Coronary artery (tissue), 2 donors: ENCODE data around the gene INKA2.
"Not testable (repeated sequence)": the region's sequence is repeated elsewhere in the genome, so short reads cannot be mapped to it uniquely, and the experiment has no call there.

Experiments
- DNase-seq: peaks from one replicate; pipeline ENCODE4 v3.0.0-alpha.2; 2017; ENCODE audit warnings: low spot score
- H3K27ac ChIP-seq, 2 donors: fragments of 200-600 bp; sonication (generic); one replicate each; pipeline ENCODE4 v1.5.1; 2016 to 2019
- H3K4me3 ChIP-seq: fragments of 200-600 bp; sonication (generic); 2 replicates; pipeline ENCODE4 v1.5.1; 2016; ENCODE audit warnings: mild to moderate bottlenecking, moderate library complexity
- TF ChIP-seq, protein P1 (sequence below): fragments of 200-600 bp; sonication (generic); IDR thresholded peaks from one replicate; pipeline ENCODE4 v1.5.1; 2019; ENCODE audit warnings: antibody characterized with exemption

INKA2 gene

DNA sequence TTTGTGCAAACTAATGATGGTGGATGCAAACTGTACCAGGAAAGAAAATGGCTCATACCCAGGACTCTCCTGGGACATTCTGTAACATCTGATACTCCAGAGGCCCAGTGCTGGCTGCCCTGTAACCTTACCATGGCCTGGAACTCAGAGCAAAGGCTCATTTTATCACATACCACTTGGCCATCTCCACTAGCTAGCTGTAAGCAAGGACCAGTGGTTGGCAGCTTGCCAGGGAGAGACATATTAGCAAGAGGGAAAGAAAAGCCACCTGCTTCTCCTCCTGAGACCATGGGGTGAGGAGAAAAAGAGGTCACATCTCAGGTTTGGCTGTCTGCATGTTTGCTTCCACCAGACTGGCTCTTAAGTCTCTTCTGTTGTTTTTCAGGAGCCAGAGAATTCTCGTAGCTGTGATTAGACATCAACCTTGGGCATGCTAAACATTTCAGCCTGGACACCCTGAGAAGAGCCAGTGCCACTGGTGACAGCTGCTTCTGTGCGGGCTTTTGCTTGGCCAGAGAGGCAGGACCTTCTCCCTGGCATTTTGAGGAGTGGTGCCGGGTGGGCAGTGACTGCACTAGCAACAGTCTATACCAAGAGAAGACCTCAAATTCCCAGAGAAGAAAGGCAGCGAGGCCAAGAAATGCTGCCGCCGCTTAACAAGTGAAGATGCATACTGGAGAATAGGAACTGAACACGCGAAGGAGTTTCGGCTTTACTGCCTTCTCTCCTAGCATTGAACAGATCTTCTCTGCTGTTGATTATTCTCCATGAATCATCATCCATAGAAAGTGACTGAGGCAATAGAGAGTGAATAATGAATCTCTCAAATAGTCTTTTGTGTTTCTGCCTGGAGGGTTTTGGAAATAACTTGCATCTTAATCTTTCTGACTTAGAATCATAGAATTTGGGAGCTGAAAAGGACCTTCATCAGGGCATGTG is 6.7 kb upstream of the INKA2 start:
- H3K27ac ChIP-seq, result no peak overlapping the region
- no peak for DNase-seq

DNA sequence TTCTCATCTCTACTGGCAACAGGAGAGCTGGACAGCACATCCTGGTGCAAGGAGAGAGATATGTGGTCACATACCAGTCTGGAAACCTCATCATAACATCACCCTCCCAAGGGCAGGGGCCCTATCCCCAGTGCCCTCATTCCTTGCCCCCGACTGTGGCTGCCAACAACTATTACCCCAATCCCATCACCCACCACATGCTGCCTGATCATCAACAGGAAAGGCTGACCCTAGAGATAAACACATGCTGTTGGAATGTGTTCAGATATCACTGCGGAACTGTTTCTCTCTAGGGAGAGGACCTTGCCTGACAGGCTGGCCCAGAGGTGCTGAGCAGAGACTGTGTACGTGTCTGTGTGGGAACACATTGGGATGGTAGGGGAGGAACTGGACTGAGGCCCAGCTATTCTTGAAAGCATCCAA is 4.5 kb upstream of the INKA2 start:
- TF ChIP-seq, protein P1, sequence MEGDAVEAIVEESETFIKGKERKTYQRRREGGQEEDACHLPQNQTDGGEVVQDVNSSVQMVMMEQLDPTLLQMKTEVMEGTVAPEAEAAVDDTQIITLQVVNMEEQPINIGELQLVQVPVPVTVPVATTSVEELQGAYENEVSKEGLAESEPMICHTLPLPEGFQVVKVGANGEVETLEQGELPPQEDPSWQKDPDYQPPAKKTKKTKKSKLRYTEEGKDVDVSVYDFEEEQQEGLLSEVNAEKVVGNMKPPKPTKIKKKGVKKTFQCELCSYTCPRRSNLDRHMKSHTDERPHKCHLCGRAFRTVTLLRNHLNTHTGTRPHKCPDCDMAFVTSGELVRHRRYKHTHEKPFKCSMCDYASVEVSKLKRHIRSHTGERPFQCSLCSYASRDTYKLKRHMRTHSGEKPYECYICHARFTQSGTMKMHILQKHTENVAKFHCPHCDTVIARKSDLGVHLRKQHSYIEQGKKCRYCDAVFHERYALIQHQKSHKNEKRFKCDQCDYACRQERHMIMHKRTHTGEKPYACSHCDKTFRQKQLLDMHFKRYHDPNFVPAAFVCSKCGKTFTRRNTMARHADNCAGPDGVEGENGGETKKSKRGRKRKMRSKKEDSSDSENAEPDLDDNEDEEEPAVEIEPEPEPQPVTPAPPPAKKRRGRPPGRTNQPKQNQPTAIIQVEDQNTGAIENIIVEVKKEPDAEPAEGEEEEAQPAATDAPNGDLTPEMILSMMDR, result no peak
- H3K27ac ChIP-seq, result no peak overlapping the region
- DNase-seq, result no peak
- H3K4me3 ChIP-seq, result no peak overlapping the region

More for the DNA sequence above, 6.7 kb upstream of the INKA2 start:
- TF ChIP-seq, protein P1, result no peak
- no peak overlapping the region for H3K4me3 ChIP-seq

DNA sequence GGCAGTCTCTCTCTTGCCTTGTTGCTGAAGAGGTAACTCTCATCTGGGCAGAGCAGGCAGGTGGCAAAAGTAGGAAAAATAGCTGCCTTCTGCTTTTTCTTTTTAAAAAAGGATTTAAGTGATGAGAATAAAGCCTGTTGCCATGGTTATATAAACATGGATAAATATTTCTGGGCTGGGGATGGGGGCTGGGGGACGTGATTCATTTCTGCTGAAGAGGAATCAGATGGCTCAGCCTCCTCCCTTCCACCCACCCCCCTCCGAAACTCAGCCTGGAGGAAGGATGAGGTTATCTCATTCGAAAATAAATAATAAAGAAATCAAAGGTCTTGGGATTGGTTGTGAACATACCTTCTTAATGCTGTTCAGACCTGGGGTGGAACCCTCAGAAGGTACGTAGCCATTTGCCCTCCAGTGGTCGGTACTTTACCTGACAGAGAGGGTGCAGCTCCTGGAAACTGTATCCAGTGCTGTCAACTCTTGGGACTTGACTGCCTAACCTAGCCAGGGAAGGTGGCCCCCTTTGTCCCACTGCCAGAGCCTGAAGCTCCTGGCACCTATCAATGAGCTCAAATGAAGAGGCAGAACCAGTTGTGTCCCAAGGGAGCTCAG is 3.8 kb upstream of the INKA2 start:
- peak; percentile 43 for DNase-seq
- Histone ChIP-seq H3K27ac (no peak overlapping the region), H3K4me3 (no peak overlapping the region)
- TF ChIP-seq, protein P1, result no peak

DNA sequence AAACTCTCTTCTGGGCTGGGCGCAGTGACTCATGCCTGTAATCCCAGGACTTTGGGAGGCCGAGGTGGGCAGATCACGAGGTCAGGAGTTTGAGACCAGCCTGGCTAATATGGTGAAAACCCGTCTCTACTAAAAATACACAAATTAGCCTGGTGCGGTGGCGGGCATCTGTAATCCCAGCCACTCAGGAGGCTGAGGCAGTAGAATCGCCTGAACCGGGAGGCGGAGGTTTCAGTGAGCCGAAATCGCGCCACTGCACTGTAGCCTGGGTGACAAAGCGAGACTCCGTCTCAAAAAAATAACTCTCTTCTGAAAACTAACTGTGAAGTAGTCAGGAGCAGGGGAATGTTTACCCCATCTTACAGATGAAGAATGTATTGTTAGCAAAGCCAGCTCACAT is 3.1 kb upstream of the INKA2 start:
- H3K4me3 ChIP-seq, H3K27ac ChIP-seq: not testable (repeated sequence)
- peak; percentile 60 for DNase-seq

DNA sequence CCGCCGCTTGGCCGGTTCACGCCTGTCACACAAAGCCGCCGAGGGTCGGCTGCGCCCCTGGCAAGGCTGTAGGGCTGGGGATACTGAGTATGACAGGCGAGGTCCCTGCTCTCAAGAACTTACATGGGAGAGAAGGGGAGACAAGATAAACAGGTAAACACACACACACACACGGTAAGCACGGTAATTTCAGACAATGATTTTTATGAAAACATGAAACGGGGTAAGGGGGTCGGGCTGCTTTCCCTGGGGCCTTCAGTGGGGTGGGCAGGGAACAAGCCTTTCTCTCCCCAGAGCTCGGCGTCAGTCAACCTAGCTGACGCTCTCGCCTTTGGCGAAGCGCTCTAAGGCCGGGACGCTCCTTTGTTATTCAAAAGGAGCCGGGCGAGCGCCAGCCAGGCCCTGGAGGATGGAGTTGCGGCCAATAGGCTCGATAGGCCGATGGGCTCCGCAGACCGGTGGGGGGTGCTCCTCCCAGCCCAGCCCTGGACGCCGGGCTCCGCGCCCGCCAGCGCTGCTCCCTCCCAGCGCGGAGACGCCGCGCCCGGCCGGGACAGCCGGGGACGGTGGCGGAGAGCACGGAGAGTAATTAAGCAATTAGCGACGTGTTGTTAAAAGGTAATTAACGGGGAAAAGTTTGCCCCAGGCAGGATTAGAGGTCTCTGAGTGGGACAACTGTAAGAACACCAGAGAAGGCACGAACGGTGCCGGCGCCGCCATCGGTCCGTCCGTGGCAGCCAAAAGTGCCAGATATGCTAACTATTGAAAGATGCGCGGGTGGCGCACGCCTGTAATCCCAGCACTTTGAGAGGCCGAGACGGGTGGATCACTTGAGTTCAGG is 950 bp upstream of the INKA2 start:
- TF ChIP-seq, protein P1, result no peak
- H3K27ac ChIP-seq, result peak overlapping the region; percentile 93 to 95
- peak; percentile 85 for DNase-seq

DNA sequence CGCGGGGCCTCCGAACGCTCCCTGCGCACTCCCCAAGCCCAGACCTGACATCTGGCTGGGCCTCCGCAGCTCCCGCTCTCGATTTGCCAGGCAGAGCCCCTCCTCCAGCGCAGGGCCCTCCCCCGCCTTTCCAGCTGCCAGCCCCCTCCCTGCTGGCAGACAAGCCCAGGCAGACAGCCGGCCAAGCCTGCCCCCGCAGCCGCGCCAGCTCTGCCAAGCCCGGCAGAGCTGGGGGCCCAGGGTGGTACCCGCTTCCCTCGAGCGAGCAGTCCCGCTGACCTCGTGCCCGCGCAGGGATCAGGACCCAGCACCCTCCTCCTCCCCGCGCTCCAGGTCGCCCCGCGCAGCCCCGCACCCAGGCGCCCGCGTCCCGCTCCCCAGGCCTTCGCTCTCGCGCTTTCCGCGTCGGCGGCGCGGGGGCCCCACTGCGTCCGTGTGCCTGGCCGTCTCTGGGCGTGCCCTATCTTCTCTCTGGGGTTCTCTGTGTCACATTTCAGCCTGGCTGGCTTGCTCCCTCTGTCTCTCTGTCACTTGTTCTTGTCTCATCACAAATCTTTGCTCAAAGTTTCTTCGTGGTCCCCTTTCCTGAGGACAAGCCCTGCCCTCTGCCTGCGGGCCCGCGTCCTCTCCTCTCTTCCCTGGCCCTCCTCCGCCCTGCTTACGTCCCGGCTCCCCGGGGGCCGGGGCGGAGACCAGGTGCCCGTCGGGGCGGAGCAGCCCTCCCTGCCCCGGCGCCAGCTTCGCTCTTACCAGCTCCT is 580 bp downstream of the INKA2 start:
- TF ChIP-seq, protein P1, result no peak
- H3K4me3 ChIP-seq, result peak overlapping the region; percentile 79
- DNase-seq, result peak; percentile 91
- H3K27ac ChIP-seq, result peak overlapping the region; percentile 93 to 95

More for the DNA sequence above, 950 bp upstream of the INKA2 start:
- peak overlapping the region; percentile 79 for H3K4me3 ChIP-seq
